Karpas-422 (cell line): ENCODE data around the gene SPATA6L. TPM values are rescaled to one million over a fixed set of nuclear protein-coding genes. Genes with fewer than 3 reads are reported as not detected.

ENCODE experiments used
- DNase-seq: peaks from one replicate; pipeline ENCODE4 v3.0.0-alpha.2; 2015
- H2AFZ ChIP-seq: fragments of 200-600 bp; sonication (generic); 2 replicates; pipeline ENCODE4 v1.6.1; 2014; ENCODE audit warnings: antibody characterized with exemption, low read length, mixed read lengths
- H3K27ac ChIP-seq: fragments of 200-600 bp; sonication (generic); 2 replicates; pipeline ENCODE4 v1.5.1; 2014; ENCODE audit warnings: mild to moderate bottlenecking, low read length, moderate library complexity
- H3K27me3 ChIP-seq: fragments of 200-600 bp; sonication (generic); 2 replicates; pipeline ENCODE4 v1.6.1; 2014; ENCODE audit warnings: low read length, mixed read lengths
- H3K36me3 ChIP-seq: fragments of 200-600 bp; sonication (generic); 2 replicates; pipeline ENCODE4 v1.6.1; 2014; ENCODE audit warnings: low read length, mixed read lengths; ENCODE audit not compliant: insufficient read depth
- H3K4me1 ChIP-seq: fragments of 200-600 bp; sonication (generic); 2 replicates; pipeline ENCODE4 v1.6.1; 2014; ENCODE audit warnings: mild to moderate bottlenecking, low read length, mixed read lengths
- H3K4me2 ChIP-seq: fragments of 200-600 bp; sonication (generic); 2 replicates; pipeline ENCODE4 v1.6.1; 2014; ENCODE audit warnings: low read length, low read depth, mild to moderate bottlenecking; ENCODE audit not compliant: poor library complexity, severe bottlenecking
- H3K4me3 ChIP-seq: fragments of 200-600 bp; sonication (generic); 2 replicates; pipeline ENCODE4 v1.5.1; 2014; ENCODE audit warnings: mild to moderate bottlenecking, antibody characterized with exemption, low read length, mixed read lengths
- H3K79me2 ChIP-seq: fragments of 200-600 bp; sonication (generic); 2 replicates; pipeline ENCODE4 v1.6.1; 2014; ENCODE audit warnings: mild to moderate bottlenecking, low read length, mixed read lengths
- H3K9ac ChIP-seq: fragments of 200-600 bp; sonication (generic); 2 replicates; pipeline ENCODE4 v1.6.0; 2014; ENCODE audit warnings: low read length
- H3K9me2 ChIP-seq: fragments of 200-600 bp; sonication (generic), shearing (Covaris generic); replicated peaks from 2 replicates; pipeline ENCODE4 v1.6.0; 2014; ENCODE audit warnings: mild to moderate bottlenecking, low read length, moderate library complexity; ENCODE audit not compliant: insufficient read depth
- H3K9me3 ChIP-seq: fragments of 300-700, 200-600 bp; sonication (generic); 2 replicates; pipeline ENCODE4 v1.6.1; 2014; ENCODE audit warnings: low read length, mixed read lengths
- H4K20me1 ChIP-seq: fragments of 200-600 bp; sonication (generic); 2 replicates; pipeline ENCODE4 v1.6.1; 2014; ENCODE audit warnings: mild to moderate bottlenecking, antibody characterized with exemption, low read length, low read depth; ENCODE audit not compliant: insufficient read depth
- total RNA-seq: library from RNA; depleted of rRNA; stranded (reverse); fragments of >200 nt; shearing (Covaris generic); gene quantifications from 2 replicates; pipeline ENCODE4 v1.2.3, GENCODE V29; 2014; ENCODE audit warnings: low replicate concordance

Gene SPATA6L
- total RNA-seq, 1 experiment from 2014 or later: 0.22 TPM

DNA sequence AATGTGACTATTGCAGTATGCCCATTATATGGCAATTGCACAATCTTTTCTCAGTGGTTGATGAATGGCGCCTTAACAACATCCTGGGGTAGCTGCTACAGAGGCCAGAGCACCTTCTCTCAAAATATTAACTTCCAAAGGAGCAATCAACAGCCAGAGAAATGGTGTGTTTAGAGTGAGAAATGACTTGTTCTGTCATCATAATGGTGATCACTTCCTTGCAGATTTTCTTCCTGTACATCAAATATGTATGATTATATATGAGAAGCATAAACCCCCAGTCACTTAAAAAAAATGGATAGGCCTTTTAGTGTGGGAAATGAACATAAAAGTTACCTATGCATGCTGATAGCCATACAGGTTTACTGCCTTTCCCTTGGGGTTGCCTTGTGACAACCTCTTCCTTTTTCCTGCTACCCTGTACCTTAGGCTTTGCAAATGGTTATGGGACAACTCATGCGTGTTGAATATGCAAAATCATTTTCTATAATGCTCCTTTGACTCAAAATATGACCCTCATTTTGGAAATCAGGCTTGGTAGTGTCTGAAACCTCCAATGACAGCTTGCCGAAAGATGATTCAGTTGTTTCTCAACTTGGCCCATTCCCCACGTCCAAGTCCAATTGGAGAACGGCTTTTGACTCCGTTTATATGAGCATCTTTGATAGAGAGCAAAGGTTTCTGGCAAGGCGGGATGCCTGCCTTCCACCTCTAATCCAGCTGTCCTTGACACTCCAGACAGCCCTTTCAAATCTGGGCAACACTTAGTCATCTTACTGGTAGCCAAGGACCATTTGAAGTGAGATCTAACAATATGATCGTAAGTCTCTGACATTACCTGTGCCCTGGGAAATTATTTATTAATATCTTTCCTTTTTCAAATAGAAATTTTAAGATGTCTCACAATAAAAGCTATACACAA, 106.8 kb downstream of the SPATA6L start:
- H3K4me3 ChIP-seq: no peak overlapping the region
- H3K27ac ChIP-seq: no peak overlapping the region
- no peaks in the 10 kb centered on the region for H3K9me3 ChIP-seq
- peaks cover 10% of the 10 kb centered on the region for H3K4me1 ChIP-seq
- no peaks in the 10 kb centered on the region for H4K20me1 ChIP-seq
- no peak overlapping the region for H3K9ac ChIP-seq
- no peaks in the 10 kb centered on the region for H3K36me3 ChIP-seq
- no peaks in the 10 kb centered on the region for H3K79me2 ChIP-seq
- H3K27me3 ChIP-seq: no peaks in the 10 kb centered on the region
- peak; percentile 53 for DNase-seq
- H2AFZ ChIP-seq: no peak overlapping the region
- H3K4me2 ChIP-seq: no peak overlapping the region
- no peaks in the 10 kb centered on the region for H3K9me2 ChIP-seq

DNA sequence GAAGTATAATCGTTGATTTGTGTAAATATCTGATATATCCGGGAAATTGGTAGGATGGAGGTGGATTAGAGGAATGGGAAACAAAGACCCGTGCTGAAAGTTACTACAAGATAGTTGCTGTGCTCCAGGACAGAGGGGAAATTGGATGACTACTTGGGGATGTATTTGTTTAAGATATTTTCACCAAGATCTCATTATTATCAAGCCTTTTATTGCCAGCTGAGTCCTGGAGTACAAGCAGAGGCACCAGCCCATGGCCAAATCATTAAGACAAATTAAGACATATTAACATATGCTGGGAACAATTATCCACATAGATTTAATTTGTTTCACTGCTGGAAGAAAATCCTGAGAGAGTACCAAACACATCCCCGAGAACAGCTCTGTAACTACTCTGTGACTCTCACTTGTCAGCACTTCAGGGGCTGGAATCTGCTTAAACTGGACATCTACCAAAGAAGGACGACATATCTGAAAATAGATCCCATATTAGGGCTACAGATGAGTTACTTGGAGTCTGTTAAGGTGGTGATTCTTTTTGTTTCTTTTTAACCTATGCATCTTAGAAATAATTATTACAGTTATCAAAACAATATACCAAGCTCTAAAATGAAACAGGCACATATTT, 107.8 kb downstream of the SPATA6L start:
- DNase-seq: no peak
- Histone ChIP-seq H3K9ac (no peak overlapping the region), H3K27ac (no peak overlapping the region), H3K4me3 (no peak overlapping the region), H2AFZ (no peak overlapping the region), H3K9me2 (no peaks in the 10 kb centered on the region), H3K9me3 (no peaks in the 10 kb centered on the region), H4K20me1 (no peaks in the 10 kb centered on the region), H3K4me2 (no peak overlapping the region), H3K79me2 (no peaks in the 10 kb centered on the region), H3K4me1 (peaks cover 10% of the 10 kb centered on the region), H3K36me3 (no peaks in the 10 kb centered on the region), H3K27me3 (no peaks in the 10 kb centered on the region)

GRCh38 chr9:4555236-4555635, 111.0 kb downstream of the SPATA6L start:
- Histone ChIP-seq H3K4me3 (no peak overlapping the region), H3K27ac (no peak overlapping the region), H2AFZ (no peak overlapping the region), H3K27me3 (no peaks in the 10 kb centered on the region), H3K9ac (no peak overlapping the region), H3K36me3 (no peaks in the 10 kb centered on the region), H3K79me2 (no peaks in the 10 kb centered on the region), H3K9me2 (no peaks in the 10 kb centered on the region), H3K9me3 (no peaks in the 10 kb centered on the region), H3K4me1 (peaks cover 10% of the 10 kb centered on the region), H4K20me1 (no peaks in the 10 kb centered on the region), H3K4me2 (no peak overlapping the region)
- DNase-seq: no peak

GRCh38 chr9:4553951-4554381, 112.3 kb downstream of the SPATA6L start:
- Histone ChIP-seq H3K9me3 (no peaks in the 10 kb centered on the region), H3K27ac (no peak overlapping the region), H3K4me3 (no peak overlapping the region), H3K27me3 (no peaks in the 10 kb centered on the region), H3K9me2 (no peaks in the 10 kb centered on the region), H3K4me1 (no peaks in the 10 kb centered on the region), H3K79me2 (no peaks in the 10 kb centered on the region), H3K4me2 (no peak overlapping the region), H2AFZ (no peak overlapping the region), H3K9ac (no peak overlapping the region), H3K36me3 (no peaks in the 10 kb centered on the region), H4K20me1 (no peaks in the 10 kb centered on the region)
- no peak for DNase-seq

GRCh38 chr9:4550777-4551484, 115.3 kb downstream of the SPATA6L start:
- H3K9me3 ChIP-seq: no peaks in the 10 kb centered on the region
- DNase-seq: no peak
- H3K4me1 ChIP-seq: no peaks in the 10 kb centered on the region
- H3K79me2 ChIP-seq: no peaks in the 10 kb centered on the region
- no peak overlapping the region for H3K4me2 ChIP-seq
- H3K4me3 ChIP-seq: no peak overlapping the region
- no peaks in the 10 kb centered on the region for H4K20me1 ChIP-seq
- H3K27ac ChIP-seq: no peak overlapping the region
- H3K36me3 ChIP-seq: no peaks in the 10 kb centered on the region
- no peaks in the 10 kb centered on the region for H3K27me3 ChIP-seq
- H2AFZ ChIP-seq: no peak overlapping the region
- no peaks in the 10 kb centered on the region for H3K9me2 ChIP-seq
- no peak overlapping the region for H3K9ac ChIP-seq

DNA sequence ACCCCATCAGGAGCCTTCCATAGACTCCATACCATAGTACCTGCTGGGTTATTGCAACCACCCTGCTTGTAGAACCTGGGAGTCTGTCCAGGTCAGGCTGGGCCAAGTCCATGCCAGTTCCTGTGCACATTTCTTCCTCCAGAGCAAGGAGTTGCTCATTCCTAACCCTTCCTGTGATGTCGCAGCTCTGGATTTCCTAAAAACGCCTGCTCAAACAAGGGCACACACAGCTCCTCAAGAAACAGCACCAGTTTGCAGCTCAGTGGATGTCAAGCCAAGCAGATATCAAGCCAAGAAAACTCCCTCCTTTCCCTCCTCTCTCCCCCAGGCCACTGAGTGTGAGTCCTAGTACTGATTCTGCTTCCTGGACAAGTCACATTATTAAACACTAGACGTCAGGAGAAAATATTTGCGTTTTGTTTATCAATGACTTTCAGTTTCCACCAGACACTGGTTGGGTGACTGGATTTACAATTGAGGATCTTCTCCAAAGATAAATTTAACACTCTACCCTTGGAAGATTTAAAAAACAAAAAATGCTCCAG, 116.5 kb downstream of the SPATA6L start:
- no peak overlapping the region for H2AFZ ChIP-seq
- H3K27me3 ChIP-seq: no peaks in the 10 kb centered on the region
- H4K20me1 ChIP-seq: no peaks in the 10 kb centered on the region
- no peak overlapping the region for H3K4me2 ChIP-seq
- H3K36me3 ChIP-seq: no peaks in the 10 kb centered on the region
- H3K9ac ChIP-seq: no peak overlapping the region
- no peaks in the 10 kb centered on the region for H3K4me1 ChIP-seq
- no peak overlapping the region for H3K27ac ChIP-seq
- no peaks in the 10 kb centered on the region for H3K9me2 ChIP-seq
- H3K4me3 ChIP-seq: no peak overlapping the region
- H3K9me3 ChIP-seq: no peaks in the 10 kb centered on the region
- no peak for DNase-seq
- H3K79me2 ChIP-seq: no peaks in the 10 kb centered on the region

DNA sequence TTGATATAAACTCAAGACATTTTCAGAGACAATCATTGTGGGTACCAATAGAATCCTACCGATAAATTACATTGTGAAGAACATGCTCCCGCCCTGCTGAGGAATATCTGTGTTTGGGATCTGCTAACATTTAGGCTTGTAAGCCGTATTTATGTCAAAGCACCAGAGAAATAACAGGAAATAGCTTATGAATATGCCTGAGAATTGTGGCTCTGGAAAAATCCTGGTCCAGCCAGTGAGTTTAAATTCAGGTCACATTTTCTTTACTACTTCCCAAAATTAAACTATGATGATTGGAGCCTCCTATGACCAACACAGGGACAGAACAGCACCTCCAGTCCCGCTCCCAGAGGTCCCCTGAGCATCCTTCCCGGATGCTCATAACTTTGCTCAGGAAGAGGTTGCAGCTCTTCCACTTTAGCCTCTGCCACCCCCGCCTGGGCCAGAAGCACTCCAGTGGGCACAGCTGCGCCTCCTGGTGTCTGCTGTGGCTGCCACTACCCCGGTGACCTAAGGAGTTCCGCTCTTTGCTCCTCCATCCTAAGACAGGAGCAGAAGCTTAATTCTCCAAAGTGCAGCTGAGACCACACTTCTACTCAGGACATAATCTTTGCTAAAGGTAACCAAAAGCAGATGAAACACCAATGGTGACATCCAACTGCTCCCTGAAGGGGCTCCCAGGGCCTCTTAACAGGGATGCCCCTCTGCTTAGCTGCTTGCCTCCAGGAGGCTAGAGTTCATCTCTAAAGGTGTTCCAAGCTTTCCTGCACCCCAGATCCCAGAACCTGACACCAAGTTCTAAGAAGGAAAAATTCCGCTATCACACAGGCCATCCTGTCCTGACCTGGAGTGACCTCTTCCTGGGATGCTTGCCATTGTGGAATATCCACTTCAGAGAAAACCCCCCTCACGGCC, 117.2 kb downstream of the SPATA6L start:
- H2AFZ ChIP-seq: no peak overlapping the region
- no peaks in the 10 kb centered on the region for H3K9me3 ChIP-seq
- H3K4me2 ChIP-seq: no peak overlapping the region
- no peak overlapping the region for H3K9ac ChIP-seq
- H3K4me1 ChIP-seq: no peaks in the 10 kb centered on the region
- H3K4me3 ChIP-seq: no peak overlapping the region
- no peak overlapping the region for H3K27ac ChIP-seq
- H3K9me2 ChIP-seq: no peaks in the 10 kb centered on the region
- no peaks in the 10 kb centered on the region for H3K27me3 ChIP-seq
- no peaks in the 10 kb centered on the region for H4K20me1 ChIP-seq
- no peaks in the 10 kb centered on the region for H3K79me2 ChIP-seq
- peak; percentile 77 for DNase-seq
- no peaks in the 10 kb centered on the region for H3K36me3 ChIP-seq
